Fibroblast of lung (primary cell): ENCODE data around the gene PYHIN1. TPM values are rescaled to one million over a fixed set of nuclear protein-coding genes. Genes with fewer than 3 reads are reported as not detected.

Source experiments
- DNase-seq, 2 donors: peaks; one replicate each; pipeline versions ENCODE4 v3.0.0 to v3.0.0-alpha.2; 2010; ENCODE audit warnings: low read depth in 2 of 2
- H2AFZ ChIP-seq: 2 replicates; pipeline ENCODE4 v1.5.1; 2012; ENCODE audit warnings: low read length, control low read depth, inconsistent platforms
- H3K27ac ChIP-seq: 2 replicates; pipeline ENCODE4 v1.5.1; 2011; ENCODE audit warnings: low read length, control low read depth; ENCODE audit not compliant: insufficient read depth
- H3K27me3 ChIP-seq: 2 replicates; pipeline ENCODE4 v1.5.1; 2011; ENCODE audit warnings: mild to moderate bottlenecking, low read length; ENCODE audit not compliant: control insufficient read depth, insufficient read depth
- H3K36me3 ChIP-seq: 2 replicates; pipeline ENCODE4 v1.5.1; 2011; ENCODE audit warnings: low read length; ENCODE audit not compliant: control insufficient read depth, insufficient read depth
- H3K4me1 ChIP-seq: 2 replicates; pipeline ENCODE4 v1.5.1; 2011; ENCODE audit warnings: low read length; ENCODE audit not compliant: control insufficient read depth, insufficient read depth; ENCODE audit errors: extremely low read depth
- H3K4me2 ChIP-seq: 2 replicates; pipeline ENCODE4 v1.5.1; 2011; ENCODE audit warnings: low read length, control low read depth; ENCODE audit not compliant: insufficient read depth; ENCODE audit errors: extremely low read depth
- H3K4me3 ChIP-seq, 4 experiments: fragments of 200-600 bp in 1 of 4; sonication (generic) in 1 of 4; replicated peaks in 1 of 4; 2 replicates each; pipeline ENCODE4 v1.5.1; 2011 to 2016; ENCODE audit warnings: low read length in 4 of 4, low read depth in 3 of 4, mild to moderate bottlenecking in 3 of 4, control low read depth in 2 of 4, inconsistent platforms in 1 of 4, mixed read lengths in 1 of 4; ENCODE audit not compliant: insufficient read depth in 1 of 4; ENCODE audit errors: control extremely low read depth in 1 of 4
- H3K79me2 ChIP-seq: 2 replicates; pipeline ENCODE4 v1.5.1; 2012; ENCODE audit warnings: mild to moderate bottlenecking, low read length, inconsistent platforms; ENCODE audit not compliant: control insufficient read depth, insufficient read depth
- H3K9ac ChIP-seq: 2 replicates; pipeline ENCODE4 v1.5.1; 2011; ENCODE audit warnings: mild to moderate bottlenecking, low read length, control low read depth; ENCODE audit not compliant: insufficient read depth
- H3K9me3 ChIP-seq: 2 replicates; pipeline ENCODE4 v1.5.1; 2012; ENCODE audit warnings: low read depth, low read length; ENCODE audit not compliant: control insufficient read depth, insufficient read depth
- H4K20me1 ChIP-seq: 2 replicates; pipeline ENCODE4 v1.5.1; 2011; ENCODE audit warnings: low read length; ENCODE audit not compliant: control insufficient read depth, insufficient read depth; ENCODE audit errors: extremely low read depth
- CTCF ChIP-seq, 2 donors: IDR thresholded peaks in 1 of 2; conservative IDR thresholded peaks in 1 of 2; 1 replicate in 1 of 2; 2 replicates in 1 of 2; pipeline ENCODE4 v1.5.1; 2011 to 2012; ENCODE audit warnings: low read length in 2 of 2, control low read depth in 1 of 2, inconsistent platforms in 1 of 2, low read depth in 1 of 2, mild to moderate bottlenecking in 1 of 2
- EZH2 ChIP-seq: IDR thresholded peaks from 2 replicates; pipeline ENCODE4 v1.5.1; 2012; ENCODE audit warnings: low read length, control low read depth, mild to moderate bottlenecking; ENCODE audit errors: missing control alignments
- polyA plus RNA-seq, 2 donors: library from polyadenylated mRNA; depleted of rRNA in 1 of 2; stranded (reverse) in 1 of 2; unstranded in 1 of 2; fragments of >200 nt; gene quantifications; 2 replicates each; pipeline ENCODE4 v1.2.1, GENCODE V29; 2011 to 2012; ENCODE audit warnings: missing spikeins in 1 of 2
- total RNA-seq: library from RNA; depleted of rRNA; stranded (reverse); fragments of >200 nt; gene quantifications from 2 replicates; pipeline ENCODE4 v1.2.1, GENCODE V29; 2014

Gene PYHIN1
- total and polyA plus RNA-seq, 2 donors (not counting 1 experiment from before 2014, with no cell fraction given), result not detected

GRCh38 chr1:158972841-158973240, 41.5 kb downstream of the PYHIN1 start:
- Histone ChIP-seq H3K4me1 (no peaks in the 10 kb centered on the region), H4K20me1 (no peaks in the 10 kb centered on the region), H2AFZ (no peak overlapping the region), H3K4me2 (no peak overlapping the region), H3K27ac (no peak overlapping the region), H3K4me3 (no peak overlapping the region), H3K79me2 (no peaks in the 10 kb centered on the region), H3K9me3 (no peaks in the 10 kb centered on the region), H3K36me3 (no peaks in the 10 kb centered on the region), H3K9ac (no peak overlapping the region), H3K27me3 (no peaks in the 10 kb centered on the region)
- DNase-seq, result peak in 1 of 2 donors; percentile 3
- TF ChIP-seq EZH2 (no peak), CTCF (conservative IDR thresholded peaks at IDR 0.05 in 1 of 2, IDR thresholded peaks at IDR 0.05 in 1 of 2; ENCODE audit: low read depth in 1 of 2, low read length in 2 of 2) (no peak)

- H4K20me1 ChIP-seq, result no peaks in the 10 kb centered on the region
- no peaks in the 10 kb centered on the region for H3K4me1 ChIP-seq
- DNase-seq, result no peak
- no peak overlapping the region for H3K27ac ChIP-seq
- H3K9ac ChIP-seq, result no peak overlapping the region
- no peaks in the 10 kb centered on the region for H3K36me3 ChIP-seq
- no peaks in the 10 kb centered on the region for H3K9me3 ChIP-seq
- H3K27me3 ChIP-seq, result no peaks in the 10 kb centered on the region
- no peak overlapping the region for H3K4me2 ChIP-seq
- no peak overlapping the region for H2AFZ ChIP-seq
- H3K79me2 ChIP-seq, result no peaks in the 10 kb centered on the region
- no peak overlapping the region for H3K4me3 ChIP-seq
- TF ChIP-seq CTCF (conservative IDR thresholded peaks at IDR 0.05 in 1 of 2, IDR thresholded peaks at IDR 0.05 in 1 of 2; ENCODE audit: low read depth in 1 of 2, low read length in 2 of 2), result no peak
- no peak for TF ChIP-seq EZH2
Measured at GRCh38 chr1:158976219-158976618, 44.9 kb downstream of the PYHIN1 start.

GRCh38 chr1:158978730-158979129, 47.4 kb downstream of the PYHIN1 start:
- H3K4me3 ChIP-seq, result no peak overlapping the region
- H3K27ac ChIP-seq, result no peak overlapping the region
- H3K4me1 ChIP-seq, result no peaks in the 10 kb centered on the region
- TF ChIP-seq CTCF (conservative IDR thresholded peaks at IDR 0.05 in 1 of 2, IDR thresholded peaks at IDR 0.05 in 1 of 2; ENCODE audit: low read depth in 1 of 2, low read length in 2 of 2) (no peak), EZH2 (no peak)
- no peaks in the 10 kb centered on the region for H3K79me2 ChIP-seq
- H3K36me3 ChIP-seq, result no peaks in the 10 kb centered on the region
- DNase-seq, result no peak
- no peaks in the 10 kb centered on the region for H3K27me3 ChIP-seq
- H4K20me1 ChIP-seq, result no peaks in the 10 kb centered on the region
- no peaks in the 10 kb centered on the region for H3K9me3 ChIP-seq
- H2AFZ ChIP-seq, result no peak overlapping the region
- no peak overlapping the region for H3K4me2 ChIP-seq
- no peak overlapping the region for H3K9ac ChIP-seq
